H54 (cell line): Measurements from ENCODE around the gene GLB1L3.

Experiments
- DNase-seq: peaks from one replicate; pipeline ENCODE4 v3.0.0; 2011; ENCODE audit warnings: low spot score, mixed read lengths; ENCODE audit not compliant: insufficient read length
- FAIRE-seq: peaks from 3 replicates; lab custom pipeline; 2011; peaks lifted over from hg19 to GRCh38; lab: Jason Lieb, UNC
- POLR2A ChIP-seq: IDR thresholded peaks from 2 replicates; pipeline ENCODE4 v1.6.1; 2011; ENCODE audit warnings: low read depth, mild to moderate bottlenecking, low read length

The GLB1L3 gene

DNA sequence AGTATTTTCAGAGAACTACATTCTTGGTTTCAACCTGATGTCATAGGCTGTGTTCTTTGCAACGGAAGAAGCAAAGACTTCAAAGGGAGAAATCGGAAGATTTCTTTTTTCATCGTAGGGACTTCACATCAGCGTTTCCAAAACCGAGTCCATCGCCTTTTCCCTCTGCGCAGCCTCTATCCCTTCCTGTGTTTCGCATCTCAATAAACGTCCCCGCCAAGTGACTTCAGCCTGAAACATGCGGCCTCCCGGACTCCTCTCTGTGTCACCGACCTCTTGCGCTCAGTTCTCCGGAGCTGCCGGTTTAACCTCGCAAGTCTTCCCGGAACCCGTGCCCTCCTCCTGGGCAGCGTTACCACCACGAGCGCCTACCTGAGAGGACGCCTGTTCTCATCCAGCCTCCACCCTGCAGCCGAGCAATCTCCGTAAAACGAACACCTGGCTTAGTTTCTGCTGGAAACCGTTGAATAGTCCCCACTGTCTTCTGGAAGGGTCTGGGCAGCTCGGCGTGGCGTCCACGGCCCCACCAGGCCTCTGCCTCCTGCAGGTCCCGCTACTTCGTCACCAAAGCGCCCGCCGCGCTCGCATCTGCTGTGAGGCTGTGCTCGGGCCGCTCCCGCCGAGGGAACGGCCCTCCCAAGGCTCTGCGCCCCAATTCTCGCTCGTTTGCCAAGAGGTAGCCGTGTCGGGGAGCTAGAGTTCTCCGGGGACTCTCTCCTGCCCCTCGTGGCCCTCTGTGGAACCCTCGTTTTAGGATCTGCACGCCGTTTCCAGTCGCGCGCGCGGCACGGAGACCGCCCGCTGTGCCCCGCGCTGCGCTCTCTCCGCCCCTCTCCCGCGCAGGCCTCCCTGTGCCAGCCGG lies at the start of gene GLB1L3:
Gene GLB1L3, plus strand, starts transcription at position 846 of the 862 bp plus-strand sequence. CDS start 362 bp downstream, outside the sequence.
- DNase-seq (no peak), FAIRE-seq (no peak)
- TF ChIP-seq POLR2A, result no peak

GRCh38 chr11:134226806-134227325 lies 49.3 kb upstream of the GLB1L3 start:
- no peak for TF ChIP-seq POLR2A
- FAIRE-seq (no peak), DNase-seq (no peak)

DNA sequence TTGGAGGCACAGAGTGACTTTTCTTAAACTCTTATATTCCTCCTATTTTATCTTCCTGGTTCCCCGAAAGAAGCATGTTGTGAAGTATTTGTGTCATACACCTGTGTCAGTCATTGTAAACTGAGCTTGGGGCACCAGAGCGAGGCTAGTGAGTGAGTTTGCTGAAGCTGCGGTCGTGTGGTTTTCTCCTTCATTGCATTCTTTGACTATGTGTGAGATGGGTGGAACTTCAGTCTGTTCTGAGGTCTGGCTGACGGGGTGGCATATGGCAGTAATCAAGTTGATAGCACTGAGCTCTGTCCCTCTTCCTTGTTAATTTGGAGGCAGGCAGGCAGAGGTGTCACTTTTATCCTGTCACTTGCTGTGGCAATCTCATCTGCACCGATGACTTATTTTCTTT lies 47.6 kb upstream of the GLB1L3 start:
- DNase-seq, result no peak
- FAIRE-seq, result no peak
- no peak for TF ChIP-seq POLR2A

GRCh38 chr11:134229126-134229790 lies 46.9 kb upstream of the GLB1L3 start:
- no peak for DNase-seq
- no peak for TF ChIP-seq POLR2A
- no peak for FAIRE-seq

DNA sequence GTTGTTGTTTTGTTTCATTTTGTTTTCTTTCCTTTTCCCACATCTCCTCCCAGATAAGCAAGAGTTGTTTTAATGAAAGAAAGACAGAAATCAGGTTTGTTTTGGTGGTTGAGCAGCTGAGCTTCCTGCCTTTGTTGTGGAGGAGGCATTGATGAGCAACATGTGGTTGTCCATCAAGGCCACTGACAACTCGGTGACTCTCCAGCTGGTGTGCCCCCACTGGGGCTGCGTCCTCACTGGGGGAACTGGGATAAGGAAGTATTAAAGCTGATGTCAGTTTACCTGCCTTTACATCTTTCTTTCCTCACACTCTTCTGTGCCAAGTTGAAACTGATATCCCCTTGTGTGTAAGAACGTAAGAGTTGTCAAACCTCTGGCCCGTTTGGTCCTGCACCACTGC lies 45.8 kb upstream of the GLB1L3 start:
- no peak for TF ChIP-seq POLR2A
- DNase-seq (no peak), FAIRE-seq (no peak)

DNA sequence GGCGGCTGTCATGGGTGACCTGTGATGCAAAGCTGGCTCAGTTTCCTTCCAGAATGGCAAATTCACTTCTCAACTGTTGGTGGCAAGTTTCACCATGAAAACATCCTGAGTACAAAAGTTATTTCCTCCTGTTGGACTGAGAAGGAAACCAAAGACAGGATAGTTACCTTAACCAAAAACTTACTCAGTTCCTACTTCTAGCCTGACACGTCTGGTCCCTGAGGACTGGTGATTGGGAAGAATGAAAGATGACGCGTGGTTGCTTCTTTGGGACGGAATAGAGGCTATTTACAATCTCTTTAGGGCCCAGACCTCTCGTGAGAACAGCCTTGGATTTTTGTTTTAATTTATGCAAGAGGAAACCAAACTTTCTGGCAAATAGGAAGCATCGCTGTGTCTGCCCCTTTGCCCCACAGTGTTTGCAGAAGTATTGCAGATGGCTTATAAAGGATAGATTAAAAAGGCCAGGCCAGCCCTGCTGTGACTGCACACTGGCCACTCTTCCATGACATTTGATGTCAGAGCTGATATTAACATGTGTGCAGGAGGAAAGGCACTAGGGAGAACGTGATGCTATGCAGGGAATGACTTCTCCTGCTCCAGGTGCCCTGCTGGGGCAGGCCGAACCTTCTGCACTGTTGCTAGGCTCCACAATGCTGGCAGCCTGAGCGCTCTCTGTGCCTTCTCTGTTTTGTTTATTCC lies 44.1 kb upstream of the GLB1L3 start:
- DNase-seq (no peak), FAIRE-seq (no peak)
- TF ChIP-seq POLR2A, result no peak

DNA sequence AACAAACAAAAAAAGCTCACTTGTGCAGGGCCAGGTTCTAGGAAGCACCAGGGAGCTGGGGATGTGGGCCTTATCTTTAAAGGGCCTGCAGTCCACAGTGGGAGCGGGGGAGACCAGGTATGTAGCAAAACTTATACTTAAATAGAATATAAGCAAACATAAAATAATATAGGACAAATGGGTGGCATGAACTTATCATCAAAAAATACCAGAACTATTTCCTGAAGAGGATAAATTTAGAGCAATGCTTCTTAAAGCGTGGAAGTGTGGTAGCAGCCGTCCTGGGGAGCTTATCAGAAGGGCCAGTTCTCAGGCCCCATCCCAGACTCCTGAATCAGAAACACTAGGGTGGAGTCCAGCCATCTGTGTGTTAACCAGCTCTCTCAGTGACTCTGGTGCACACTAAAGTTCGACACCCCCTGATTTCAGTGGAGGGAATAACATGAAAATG lies 42.4 kb upstream of the GLB1L3 start:
- no peak for TF ChIP-seq POLR2A
- FAIRE-seq (no peak), DNase-seq (no peak)

GRCh38 chr11:134235399-134235798 lies 40.8 kb upstream of the GLB1L3 start:
- FAIRE-seq (no peak), DNase-seq (no peak)
- no peak for TF ChIP-seq POLR2A

- no peak for TF ChIP-seq POLR2A
- DNase-seq, result no peak
- no peak for FAIRE-seq
These were observed 39.2 kb upstream of the GLB1L3 start for GRCh38 chr11:134236834-134237556.

GRCh38 chr11:134237557-134237922 lies 38.6 kb upstream of the GLB1L3 start:
- DNase-seq (no peak), FAIRE-seq (no peak)
- no peak for TF ChIP-seq POLR2A

- TF ChIP-seq POLR2A, result no peak
These were observed 37.2 kb upstream of the GLB1L3 start for GRCh38 chr11:134238956-134239355.

DNA sequence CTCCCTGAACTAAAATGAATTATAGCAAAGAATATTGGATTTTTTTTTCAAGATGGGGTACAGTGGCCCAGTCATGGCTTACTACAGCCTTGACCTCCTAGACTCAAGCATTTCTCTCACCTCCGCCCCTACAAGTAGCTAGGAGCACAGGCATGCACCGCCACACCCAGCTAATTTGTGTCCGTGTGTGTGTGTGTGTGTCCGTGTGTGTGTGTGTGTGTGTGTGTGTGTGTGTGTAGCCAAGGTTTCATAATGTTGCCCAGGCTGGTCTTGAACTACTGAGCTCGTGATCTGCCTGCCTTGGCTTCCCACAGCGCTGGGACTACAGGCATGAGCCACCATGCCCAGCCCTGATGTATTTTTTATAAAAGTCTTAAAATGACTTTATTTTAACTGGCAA lies 35.6 kb upstream of the GLB1L3 start:
- no peak for TF ChIP-seq POLR2A
- DNase-seq (no peak), FAIRE-seq (no peak)

More at GRCh38 chr11:134238956-134239355, 37.2 kb upstream of the GLB1L3 start:
- FAIRE-seq (no peak), DNase-seq (no peak)

DNA sequence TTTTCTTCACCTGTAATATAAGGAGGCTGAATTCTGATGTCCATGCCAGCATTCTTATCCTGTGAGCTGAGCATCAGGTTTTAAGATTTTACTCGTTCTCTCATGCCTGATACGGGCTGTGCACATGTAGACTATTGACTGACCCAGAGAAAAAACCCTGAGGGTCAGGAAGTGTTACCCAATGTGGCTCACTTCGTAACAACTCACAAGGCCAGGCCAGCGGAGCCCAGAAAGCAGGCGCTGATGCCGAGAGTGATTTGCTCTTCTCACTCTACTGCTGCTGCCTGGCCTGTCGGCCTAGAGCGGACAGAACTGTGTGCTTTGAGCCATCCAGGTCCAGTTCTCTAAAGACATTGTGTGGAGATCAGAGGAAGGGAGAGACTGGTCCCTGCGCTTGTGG lies 33.8 kb upstream of the GLB1L3 start:
- no peak for FAIRE-seq
- no peak for DNase-seq
- no peak for TF ChIP-seq POLR2A
